Natural killer cell treated with Interleukin-12 subunit alpha and Interleukin-12 subunit beta and Interleukin-15 and Interleukin-18, amount 100 ng/mL, for 72 hours (primary cell): ENCODE measurements around the gene HIPK2. TPM values are rescaled to one million over a fixed set of nuclear protein-coding genes. Genes with fewer than 3 reads are reported as not detected.

Source experiments
- ATAC-seq, 2 donors: fragments of 150-1000 bp; cut with Tn5 transposase in 1 of 2; sonication (Bioruptor Pico), chemical (Tn5 transposase) in 1 of 2; 2 replicates each; pipeline ENCODE4 v1.10.0; 2021
- DNase-seq: peaks from one replicate; pipeline ENCODE4 v3.0.0; 2022; ENCODE audit warnings: low spot score
- H3K27ac Mint-ChIP-seq, 2 donors: 1 replicate in 1 of 2; 2 replicates in 1 of 2; pipeline ENCODE4 v1.8.0; 2022; ENCODE audit warnings: mixed read lengths in 2 of 2, mild to moderate bottlenecking in 1 of 2, moderate library complexity in 1 of 2
- H3K27me3 Mint-ChIP-seq, 2 donors: 1 replicate in 1 of 2; 2 replicates in 1 of 2; pipeline ENCODE4 v1.8.0; 2022; ENCODE audit warnings: mixed read lengths in 2 of 2
- H3K36me3 Mint-ChIP-seq: one replicate; pipeline ENCODE4 v1.8.0; 2022; ENCODE audit warnings: mixed read lengths
- H3K4me1 Mint-ChIP-seq, 2 donors: 1 replicate in 1 of 2; 2 replicates in 1 of 2; pipeline ENCODE4 v1.8.0; 2022; ENCODE audit warnings: low read depth in 2 of 2, mixed read lengths in 2 of 2, mild to moderate bottlenecking in 1 of 2
- H3K4me3 Mint-ChIP-seq: one replicate; pipeline ENCODE4 v1.8.0; 2022; ENCODE audit warnings: mixed read lengths
- H3K9me3 Mint-ChIP-seq: 2 replicates; pipeline ENCODE4 v1.8.0; 2022; ENCODE audit warnings: mixed read lengths
- total RNA-seq, 2 donors: library from RNA; stranded (reverse); gene quantifications; one replicate each; pipeline ENCODE4 v1.2.3, GENCODE V29; 2022

The HIPK2 gene
- total RNA-seq, 2 donors from 2014 or later: 152 to 245 TPM

DNA sequence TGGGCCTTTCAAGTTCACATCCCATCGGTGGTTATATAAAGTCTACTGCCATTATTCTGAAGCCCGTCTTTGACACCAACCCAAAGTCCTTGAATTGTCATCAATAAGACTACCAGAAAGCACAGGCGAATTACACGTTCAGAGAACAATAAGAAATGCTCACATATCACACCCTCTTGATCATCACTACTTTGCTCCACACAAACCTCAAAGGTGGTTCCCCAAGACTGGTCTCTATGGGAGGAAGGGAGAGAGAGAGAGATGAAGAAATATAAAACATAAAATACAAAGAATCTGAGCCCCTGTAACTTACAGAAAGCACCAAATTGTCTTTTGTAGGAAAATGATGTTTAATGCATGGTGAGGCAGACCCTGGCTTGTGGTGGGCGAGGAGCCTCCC is 4.4 kb downstream of the HIPK2 start:
- ATAC-seq: peak; percentile 45 to 63
- Mint-ChIP-seq H3K27ac (peak overlapping the region; percentile 99 to 100), H3K4me3 (peak overlapping the region; percentile 99), H3K4me1 (peaks cover 65 to 76% of the 10 kb centered on the region in 2 donors), H3K27me3 (no peaks in the 10 kb centered on the region), H3K36me3 (peaks cover 27% of the 10 kb centered on the region), H3K9me3 (no peaks in the 10 kb centered on the region)
- DNase-seq: peak; percentile 72

DNA sequence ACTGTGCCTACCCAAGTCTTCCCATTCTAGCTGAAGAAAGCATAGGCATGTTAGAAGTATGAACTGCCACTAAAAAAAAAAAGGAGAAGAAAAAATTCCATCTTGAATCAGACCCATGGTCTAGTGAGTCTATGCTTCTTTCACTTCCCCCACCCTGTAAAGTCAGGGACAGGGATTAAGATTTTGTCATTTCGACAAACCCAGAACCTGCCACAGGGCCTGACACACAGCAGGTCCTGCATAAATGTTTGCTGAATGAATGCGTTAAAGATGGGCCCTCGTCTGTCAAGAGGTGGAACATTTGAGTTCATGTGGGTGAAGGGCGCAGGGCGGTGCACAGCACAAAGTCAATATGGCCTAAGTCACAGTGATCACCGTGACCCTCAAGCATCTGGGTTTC is 4.9 kb downstream of the HIPK2 start:
- DNase-seq (no peak), ATAC-seq (no peak)
- no peaks in the 10 kb centered on the region for H3K27me3 Mint-ChIP-seq
- peak overlapping the region; percentile 99 for H3K4me3 Mint-ChIP-seq
- H3K9me3 Mint-ChIP-seq: no peaks in the 10 kb centered on the region
- H3K4me1 Mint-ChIP-seq: peaks cover 70 to 81% of the 10 kb centered on the region in 2 donors
- peak overlapping the region; percentile 99 to 100 for H3K27ac Mint-ChIP-seq
- H3K36me3 Mint-ChIP-seq: peaks cover 27% of the 10 kb centered on the region

DNA sequence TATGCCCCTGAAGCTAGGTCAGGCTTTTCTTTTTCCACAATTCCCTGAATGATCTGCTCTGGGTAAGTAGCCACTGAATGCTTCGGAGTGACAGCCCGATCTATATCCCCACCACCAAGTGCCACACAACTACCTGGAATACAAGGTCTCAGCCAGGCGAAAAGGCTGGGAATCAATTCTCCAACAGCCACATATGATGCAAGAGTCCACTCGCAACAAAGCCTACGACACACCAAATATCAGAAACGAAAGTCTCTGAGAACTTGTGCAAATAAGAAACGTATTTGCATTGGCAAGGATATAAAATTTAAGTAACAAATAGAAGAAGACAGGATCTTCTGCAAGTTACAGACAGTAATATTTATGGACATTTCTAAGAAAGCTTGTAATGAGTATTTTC is 5.7 kb downstream of the HIPK2 start:
- H3K36me3 Mint-ChIP-seq: peaks cover 27% of the 10 kb centered on the region
- peak overlapping the region; percentile 67 to 100 for H3K27ac Mint-ChIP-seq
- peaks cover 78 to 88% of the 10 kb centered on the region in 2 donors for H3K4me1 Mint-ChIP-seq
- no peak for ATAC-seq
- no peaks in the 10 kb centered on the region for H3K9me3 Mint-ChIP-seq
- H3K27me3 Mint-ChIP-seq: no peaks in the 10 kb centered on the region
- DNase-seq: no peak
- H3K4me3 Mint-ChIP-seq: peak overlapping the region; percentile 48

DNA sequence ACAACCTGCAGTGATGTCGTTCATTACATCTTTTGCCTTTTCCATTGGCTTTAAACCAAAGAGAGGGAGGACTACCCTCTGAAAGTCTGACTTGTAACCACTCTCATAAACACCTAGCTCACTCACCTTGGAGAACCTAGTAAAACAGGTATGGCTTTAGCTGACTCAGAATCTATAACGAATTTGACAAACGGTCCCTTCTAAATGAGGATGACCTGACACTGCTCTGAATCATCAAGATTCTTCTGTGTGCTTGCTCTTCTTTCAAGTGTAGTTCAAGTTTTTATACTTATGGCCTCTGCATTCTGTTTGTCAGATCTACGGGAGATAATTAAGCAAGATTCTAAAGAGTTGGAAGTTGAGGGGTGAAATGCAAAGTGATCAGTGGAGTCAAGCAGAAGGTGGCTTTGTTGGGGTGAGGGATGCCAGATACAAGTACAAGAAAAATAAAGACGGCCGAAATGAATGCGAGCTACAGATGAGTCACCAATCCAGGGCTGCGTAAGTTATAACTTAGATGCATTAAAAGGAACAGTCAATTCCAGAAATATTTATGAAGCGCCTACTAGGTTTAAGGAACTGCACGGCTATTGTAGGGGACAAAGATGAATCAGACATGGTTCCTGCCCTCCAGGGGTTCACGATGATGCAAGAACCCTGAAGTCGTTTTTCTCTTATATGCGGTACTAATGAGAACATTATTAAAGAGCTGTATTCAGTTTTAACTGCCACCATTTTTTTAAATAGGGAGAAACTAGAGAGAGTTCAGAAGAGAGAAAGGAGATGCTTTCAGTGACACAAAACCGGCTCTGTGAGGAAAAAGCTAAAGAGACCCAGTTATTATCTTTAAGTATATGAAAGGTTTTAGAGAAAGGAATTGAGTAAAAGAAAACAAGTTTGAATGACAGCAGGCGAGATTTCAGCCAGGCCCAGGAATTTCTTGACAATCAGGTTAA is 6.5 kb downstream of the HIPK2 start:
- Mint-ChIP-seq H3K4me1 (peaks cover 81 to 88% of the 10 kb centered on the region in 2 donors), H3K36me3 (peaks cover 20% of the 10 kb centered on the region), H3K27ac (peak overlapping the region; percentile 67 to 100), H3K9me3 (no peaks in the 10 kb centered on the region), H3K27me3 (no peaks in the 10 kb centered on the region), H3K4me3 (peak overlapping the region; percentile 67)
- ATAC-seq: no peak
- DNase-seq: no peak

DNA sequence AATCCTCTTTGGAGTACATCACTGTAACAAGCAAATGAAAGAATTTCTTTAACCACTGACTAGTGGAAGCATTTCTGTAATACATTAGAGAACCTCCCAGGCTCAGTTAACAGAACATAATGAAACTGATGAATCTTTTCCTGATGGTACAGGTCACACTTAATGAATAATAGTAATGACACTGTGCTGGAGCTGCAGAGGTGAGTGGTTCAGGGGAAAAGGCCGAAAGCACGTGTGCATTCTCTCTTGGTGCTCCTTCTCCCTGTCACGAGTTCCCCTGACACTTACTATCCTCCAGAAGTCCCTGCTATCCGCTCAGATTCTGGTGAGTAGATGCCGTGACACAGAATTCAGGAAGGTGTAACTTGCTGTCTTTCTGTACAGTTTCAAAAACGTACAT is 8.0 kb downstream of the HIPK2 start:
- H3K36me3 Mint-ChIP-seq: peaks cover 17% of the 10 kb centered on the region
- peak overlapping the region; percentile 91 to 95 for H3K27ac Mint-ChIP-seq
- peaks cover 80 to 85% of the 10 kb centered on the region in 2 donors for H3K4me1 Mint-ChIP-seq
- peak overlapping the region; percentile 76 for H3K4me3 Mint-ChIP-seq
- DNase-seq (no peak), ATAC-seq (no peak)
- H3K9me3 Mint-ChIP-seq: no peaks in the 10 kb centered on the region
- H3K27me3 Mint-ChIP-seq: no peaks in the 10 kb centered on the region

DNA sequence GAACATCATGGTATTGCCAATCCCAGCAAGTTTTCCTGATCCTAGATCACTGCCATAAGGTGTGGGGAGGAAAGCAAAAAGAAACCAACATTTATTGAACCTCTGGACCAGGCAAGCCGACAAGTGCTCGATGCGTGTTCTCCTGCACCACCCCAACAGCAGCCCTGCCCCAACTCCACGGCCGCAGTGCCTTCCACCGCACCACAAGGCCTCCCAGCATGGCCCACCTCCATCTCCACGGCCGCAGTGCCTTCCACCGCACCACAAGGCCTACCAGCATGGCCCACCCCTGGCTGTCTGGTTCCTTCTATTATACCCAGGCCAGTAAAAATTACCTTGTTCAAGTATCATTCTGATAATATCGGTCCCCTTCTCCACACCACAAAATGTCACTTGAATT is 8.7 kb downstream of the HIPK2 start:
- Mint-ChIP-seq H3K9me3 (no peaks in the 10 kb centered on the region), H3K4me1 (peaks cover 78 to 82% of the 10 kb centered on the region in 2 donors), H3K4me3 (peak overlapping the region; percentile 76), H3K36me3 (peaks cover 20% of the 10 kb centered on the region), H3K27ac (peak overlapping the region; percentile 91 to 95), H3K27me3 (no peaks in the 10 kb centered on the region)
- DNase-seq (no peak), ATAC-seq (no peak)

DNA sequence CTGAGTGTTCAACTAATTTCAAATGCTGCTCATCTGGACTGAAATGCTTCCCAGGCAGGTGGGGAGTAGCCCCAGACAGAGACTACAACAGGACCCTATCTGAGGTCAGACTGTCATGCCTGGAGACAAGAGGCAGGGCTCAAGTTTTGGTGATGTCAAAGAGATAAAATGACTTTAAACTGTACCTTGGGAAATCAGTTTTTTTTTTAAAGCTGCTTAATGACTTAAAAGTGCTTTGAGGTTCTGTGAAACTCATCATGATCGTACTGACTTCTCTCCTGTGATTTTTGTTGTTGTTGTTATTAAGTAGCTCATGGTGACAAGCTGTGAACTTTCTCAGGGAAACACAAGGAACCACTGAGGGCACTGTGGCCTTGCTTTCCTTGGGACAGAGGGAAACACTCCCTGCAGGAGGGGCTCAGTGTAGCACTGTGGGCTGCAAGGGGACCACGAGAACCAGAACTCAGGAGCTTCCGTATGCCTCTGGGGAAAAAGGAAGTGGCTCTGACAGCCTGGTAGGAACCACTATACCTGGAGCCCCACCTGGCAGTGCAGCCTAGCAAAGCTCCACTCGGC is 9.5 kb downstream of the HIPK2 start:
- no peak for DNase-seq
- peak overlapping the region; percentile 91 to 95 for H3K27ac Mint-ChIP-seq
- H3K36me3 Mint-ChIP-seq: peaks cover 22% of the 10 kb centered on the region
- no peaks in the 10 kb centered on the region for H3K27me3 Mint-ChIP-seq
- no peak for ATAC-seq
- H3K4me3 Mint-ChIP-seq: peak overlapping the region; percentile 76
- H3K4me1 Mint-ChIP-seq: peaks cover 78 to 82% of the 10 kb centered on the region in 2 donors
- H3K9me3 Mint-ChIP-seq: no peaks in the 10 kb centered on the region

DNA sequence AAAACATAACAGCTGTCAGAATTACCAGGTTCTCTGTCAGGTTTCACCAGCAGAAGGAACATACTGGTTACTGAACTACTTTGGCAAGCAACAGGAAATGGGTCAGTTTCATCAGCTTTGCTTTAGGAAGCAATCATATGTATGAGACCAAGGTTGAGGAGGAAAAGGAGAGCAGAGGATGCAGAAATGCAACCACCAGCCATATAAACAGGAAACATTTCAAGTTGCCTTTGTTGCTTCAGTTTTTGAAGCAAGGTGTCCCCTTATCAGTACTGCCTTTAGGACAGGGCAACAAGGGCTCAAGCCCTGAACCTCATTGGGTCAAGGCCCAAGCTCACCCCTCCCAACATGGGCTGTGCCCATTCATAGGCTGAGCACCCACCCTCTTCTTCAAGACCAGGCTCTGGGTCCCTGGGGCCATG is 10.2 kb downstream of the HIPK2 start:
- Mint-ChIP-seq H3K27ac (peak overlapping the region; percentile 91 to 95), H3K9me3 (no peaks in the 10 kb centered on the region), H3K4me3 (peak overlapping the region; percentile 76), H3K36me3 (peaks cover 27% of the 10 kb centered on the region), H3K4me1 (peaks cover 77 to 81% of the 10 kb centered on the region in 2 donors), H3K27me3 (no peaks in the 10 kb centered on the region)
- peak; percentile 88 for ATAC-seq
- DNase-seq: peak; percentile 64

DNA sequence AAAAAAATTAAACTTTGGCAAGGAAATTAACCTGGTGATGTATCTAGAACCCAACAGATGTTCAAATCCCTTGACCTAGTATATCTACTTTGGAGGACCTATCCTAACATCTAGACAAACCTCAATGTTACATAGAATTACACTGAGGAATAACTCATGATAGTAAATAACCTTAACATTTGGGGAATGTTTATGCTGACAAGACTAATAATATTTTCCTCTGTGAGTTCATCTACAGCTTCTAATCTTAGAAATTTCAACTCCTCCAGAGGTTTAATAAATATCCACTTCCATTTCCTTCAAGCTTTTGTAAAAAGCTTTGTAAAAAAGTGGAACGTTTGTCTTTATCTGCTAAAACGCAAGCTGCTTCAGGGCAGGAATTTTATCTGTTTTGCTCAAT is 12.7 kb downstream of the HIPK2 start:
- Mint-ChIP-seq H3K36me3 (peaks cover 31% of the 10 kb centered on the region), H3K27ac (peak overlapping the region; percentile 91 to 95), H3K4me1 (peaks cover 81% of the 10 kb centered on the region in 2 donors), H3K9me3 (no peaks in the 10 kb centered on the region), H3K27me3 (no peaks in the 10 kb centered on the region), H3K4me3 (no peak overlapping the region)
- DNase-seq (no peak), ATAC-seq (no peak)

DNA sequence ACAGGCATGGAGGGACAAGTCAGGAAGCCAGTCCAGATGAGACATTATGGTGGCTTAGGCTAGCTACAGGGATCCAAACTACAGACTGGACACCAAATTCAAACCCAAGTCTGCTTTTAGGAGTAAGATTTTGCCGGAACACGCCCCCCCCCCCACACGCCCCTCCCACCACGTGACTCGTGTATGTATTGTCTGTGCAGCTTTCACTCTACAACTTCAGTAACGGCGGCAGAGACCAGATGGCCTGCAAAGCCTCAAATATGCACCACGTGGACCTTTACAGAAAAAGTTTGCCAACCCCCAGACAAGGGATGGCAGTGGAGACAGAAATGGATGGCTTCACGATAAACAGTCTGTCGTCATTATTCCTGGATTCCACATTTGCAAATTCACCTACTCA is 14.5 kb downstream of the HIPK2 start:
- H3K4me3 Mint-ChIP-seq: no peak overlapping the region
- DNase-seq (no peak), ATAC-seq (no peak)
- H3K9me3 Mint-ChIP-seq: no peaks in the 10 kb centered on the region
- H3K27me3 Mint-ChIP-seq: no peaks in the 10 kb centered on the region
- H3K4me1 Mint-ChIP-seq: peaks cover 77 to 79% of the 10 kb centered on the region in 2 donors
- peak overlapping the region; percentile 38 to 95 for H3K27ac Mint-ChIP-seq
- peaks cover 36% of the 10 kb centered on the region for H3K36me3 Mint-ChIP-seq

DNA sequence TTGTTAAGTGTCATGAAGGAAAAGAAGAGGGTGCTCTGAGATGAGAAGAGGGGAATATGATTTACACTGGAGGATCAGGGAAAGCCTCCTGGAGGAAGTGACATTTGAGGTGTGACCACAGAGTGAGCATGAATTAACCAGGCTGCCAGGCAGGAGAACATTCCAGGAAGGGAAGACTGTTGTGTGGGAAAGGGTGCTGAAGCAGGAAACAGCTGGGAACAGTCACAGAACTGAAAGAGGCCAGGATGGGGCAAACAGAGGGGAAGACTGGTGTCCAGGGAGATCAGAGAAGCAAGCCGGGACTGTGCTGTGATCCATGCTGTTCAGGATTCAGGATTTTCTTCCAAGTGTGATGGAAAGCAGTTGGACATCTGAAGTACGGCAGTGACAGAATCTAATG is 14.9 kb downstream of the HIPK2 start:
- Mint-ChIP-seq H3K27ac (peak overlapping the region; percentile 38 to 76), H3K9me3 (no peaks in the 10 kb centered on the region), H3K4me3 (peak overlapping the region; percentile 20), H3K36me3 (peaks cover 36% of the 10 kb centered on the region), H3K27me3 (no peaks in the 10 kb centered on the region), H3K4me1 (peaks cover 74 to 76% of the 10 kb centered on the region in 2 donors)
- DNase-seq (no peak), ATAC-seq (no peak)

DNA sequence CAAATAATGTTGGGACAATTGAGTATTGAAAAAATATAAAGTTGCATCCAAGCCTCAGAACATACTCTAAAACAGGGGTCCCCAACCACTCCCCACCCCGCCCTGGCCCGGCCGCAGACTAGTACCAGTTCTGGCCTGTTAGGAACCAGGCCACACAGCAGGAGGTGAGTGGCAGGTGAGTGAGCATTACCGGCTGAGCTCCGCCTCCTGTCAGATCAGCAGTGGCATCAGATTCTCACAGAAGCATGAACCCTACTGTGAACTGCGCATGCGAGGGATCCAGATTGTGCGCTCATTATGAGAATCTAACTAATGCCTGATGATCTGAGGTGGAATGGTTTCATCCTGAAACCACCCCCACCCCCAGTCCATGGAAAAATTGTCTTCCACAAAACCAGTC is 19.4 kb downstream of the HIPK2 start:
- Mint-ChIP-seq H3K36me3 (peaks cover 38% of the 10 kb centered on the region), H3K4me1 (peaks cover 82% of the 10 kb centered on the region in 2 donors), H3K9me3 (no peaks in the 10 kb centered on the region), H3K4me3 (no peak overlapping the region), H3K27ac (peak overlapping the region in 1 of 2 donors; percentile 34), H3K27me3 (no peaks in the 10 kb centered on the region)
- DNase-seq (no peak), ATAC-seq (no peak)

DNA sequence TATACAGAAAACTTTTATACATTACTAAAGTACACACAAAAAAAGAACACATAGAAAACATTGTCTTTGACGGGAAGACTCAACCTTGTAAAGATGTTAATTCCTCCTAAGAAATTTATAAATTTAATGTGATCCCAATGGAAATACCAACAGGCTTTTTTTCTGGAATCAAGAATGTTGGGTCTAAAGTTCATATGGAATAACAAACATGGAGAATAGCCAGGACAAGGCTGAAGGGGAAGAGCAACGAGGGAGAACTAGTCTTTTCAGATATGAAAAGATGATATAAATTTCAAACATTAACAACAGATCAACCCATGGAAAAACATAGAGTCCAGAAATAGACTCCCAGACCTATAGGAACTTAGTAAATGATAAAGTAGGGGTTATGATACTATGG is 19.8 kb downstream of the HIPK2 start:
- Mint-ChIP-seq H3K9me3 (no peaks in the 10 kb centered on the region), H3K4me1 (peaks cover 83 to 84% of the 10 kb centered on the region in 2 donors), H3K36me3 (peaks cover 37% of the 10 kb centered on the region), H3K27ac (peak overlapping the region in 1 of 2 donors; percentile 66), H3K27me3 (no peaks in the 10 kb centered on the region), H3K4me3 (no peak overlapping the region)
- ATAC-seq (no peak), DNase-seq (no peak)

DNA sequence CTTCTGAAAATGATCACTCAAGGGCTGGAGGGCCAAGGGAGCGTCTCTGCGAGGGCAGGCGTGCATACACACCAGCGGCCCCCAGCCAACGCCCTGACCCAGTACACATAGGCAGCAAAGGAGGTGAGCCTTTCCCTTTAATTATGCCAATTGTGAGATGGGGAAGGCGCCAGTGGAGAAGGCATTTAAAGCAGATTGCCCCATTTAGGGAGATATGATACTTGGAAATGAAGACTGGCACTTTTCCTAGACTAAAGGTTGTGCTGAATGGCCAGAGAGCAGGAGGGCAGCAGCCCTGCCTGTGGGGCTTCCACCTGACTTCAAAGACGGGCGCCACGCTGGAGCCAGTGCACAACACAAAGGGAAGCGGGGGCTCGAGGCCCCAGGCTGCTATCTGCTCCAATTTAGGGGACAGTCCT is 24.1 kb downstream of the HIPK2 start:
- ATAC-seq (no peak), DNase-seq (no peak)
- peaks cover 17% of the 10 kb centered on the region for H3K36me3 Mint-ChIP-seq
- no peaks in the 10 kb centered on the region for H3K27me3 Mint-ChIP-seq
- H3K4me1 Mint-ChIP-seq: peaks cover 84 to 92% of the 10 kb centered on the region in 2 donors
- H3K27ac Mint-ChIP-seq: peak overlapping the region in 1 of 2 donors; percentile 66
- no peaks in the 10 kb centered on the region for H3K9me3 Mint-ChIP-seq
- H3K4me3 Mint-ChIP-seq: no peak overlapping the region
